B cell (primary cell): Measurements from ENCODE around the gene BTBD8.

Source experiments
- CTCF ChIP-seq: fragments of 200-600 bp; IDR thresholded peaks from one replicate; pipeline ENCODE4 v1.8.0; 2022; ENCODE audit warnings: antibody characterized with exemption, mild to moderate bottlenecking
- EZH2 ChIP-seq: IDR thresholded peaks from 2 replicates; pipeline ENCODE4 v1.6.1; 2012; ENCODE audit warnings: borderline replicate concordance, low read depth, mild to moderate bottlenecking, moderate library complexity, low read length; ENCODE audit not compliant: insufficient read depth, poor library complexity, severe bottlenecking

- TF ChIP-seq CTCF (no peak), EZH2 (no peak)
Measured at GRCh38 chr1:92084651-92085050, 4.5 kb downstream of the BTBD8 start.
